Liver (tissue), 3 donors: ENCODE data around the gene SDHB.

ENCODE experiments used
- CTCF ChIP-seq: fragments of 150-350 bp; IDR thresholded peaks from 2 replicates; pipeline ENCODE4 v1.5.1; 2017; ENCODE audit warnings: improper control_type of control experiment, low read depth, low read length; ENCODE audit not compliant: missing input control
- EGR1 ChIP-seq, 2 donors: IDR thresholded peaks; 2 replicates each; pipeline ENCODE4 v1.6.1; 2016 to 2018; ENCODE audit warnings: antibody characterized with exemption in 2 of 2, low read depth in 2 of 2
- FOXA1 ChIP-seq: IDR thresholded peaks from 2 replicates; pipeline ENCODE4 v1.6.1; 2016; ENCODE audit warnings: antibody characterized with exemption
- GABPA ChIP-seq, 2 donors: IDR thresholded peaks in 1 of 2; conservative IDR thresholded peaks in 1 of 2; 2 replicates each; pipeline ENCODE4 v1.6.1; 2016; ENCODE audit warnings: antibody characterized with exemption in 2 of 2, mild to moderate bottlenecking in 1 of 2, moderate library complexity in 1 of 2
- HNF4A ChIP-seq, 2 donors: conservative IDR thresholded peaks; 2 replicates each; pipeline ENCODE4 v1.6.1; 2016; ENCODE audit warnings: antibody characterized with exemption in 2 of 2, mild to moderate bottlenecking in 2 of 2
- HNF4G ChIP-seq: IDR thresholded peaks from 2 replicates; pipeline ENCODE4 v1.6.1; 2016; ENCODE audit warnings: antibody characterized with exemption
- JUND ChIP-seq, 2 donors: IDR thresholded peaks; 2 replicates each; pipeline ENCODE4 v1.6.1; 2016; ENCODE audit warnings: antibody characterized with exemption in 2 of 2
- NR2F2 ChIP-seq: IDR thresholded peaks from 2 replicates; pipeline ENCODE4 v1.6.1; 2016; ENCODE audit warnings: antibody characterized with exemption
- RAD21 ChIP-seq, 2 donors: IDR thresholded peaks; 2 replicates each; pipeline ENCODE4 v1.6.1; 2016; ENCODE audit warnings: antibody characterized with exemption in 2 of 2, mild to moderate bottlenecking in 2 of 2
- TAF1 ChIP-seq: conservative IDR thresholded peaks from 2 replicates; pipeline ENCODE4 v1.6.1; 2016; ENCODE audit warnings: antibody characterized with exemption, mild to moderate bottlenecking
- YY1 ChIP-seq: IDR thresholded peaks from 2 replicates; pipeline ENCODE4 v1.6.1; 2016; ENCODE audit warnings: antibody characterized with exemption, mild to moderate bottlenecking
- TF ChIP-seq, protein P1 (sequence below): IDR thresholded peaks from 2 replicates; pipeline ENCODE4 v1.6.1; 2016; ENCODE audit warnings: antibody characterized with exemption, mild to moderate bottlenecking
- TF ChIP-seq, protein P2 (sequence below): IDR thresholded peaks from 2 replicates; pipeline ENCODE4 v1.6.1; 2016; ENCODE audit warnings: antibody characterized with exemption
- TF ChIP-seq, protein P3 (sequence below): IDR thresholded peaks from 2 replicates; pipeline ENCODE4 v1.6.1; 2016; ENCODE audit warnings: antibody characterized with exemption
- donor health status: healthy.
- donor health status: healthy.

DNA sequence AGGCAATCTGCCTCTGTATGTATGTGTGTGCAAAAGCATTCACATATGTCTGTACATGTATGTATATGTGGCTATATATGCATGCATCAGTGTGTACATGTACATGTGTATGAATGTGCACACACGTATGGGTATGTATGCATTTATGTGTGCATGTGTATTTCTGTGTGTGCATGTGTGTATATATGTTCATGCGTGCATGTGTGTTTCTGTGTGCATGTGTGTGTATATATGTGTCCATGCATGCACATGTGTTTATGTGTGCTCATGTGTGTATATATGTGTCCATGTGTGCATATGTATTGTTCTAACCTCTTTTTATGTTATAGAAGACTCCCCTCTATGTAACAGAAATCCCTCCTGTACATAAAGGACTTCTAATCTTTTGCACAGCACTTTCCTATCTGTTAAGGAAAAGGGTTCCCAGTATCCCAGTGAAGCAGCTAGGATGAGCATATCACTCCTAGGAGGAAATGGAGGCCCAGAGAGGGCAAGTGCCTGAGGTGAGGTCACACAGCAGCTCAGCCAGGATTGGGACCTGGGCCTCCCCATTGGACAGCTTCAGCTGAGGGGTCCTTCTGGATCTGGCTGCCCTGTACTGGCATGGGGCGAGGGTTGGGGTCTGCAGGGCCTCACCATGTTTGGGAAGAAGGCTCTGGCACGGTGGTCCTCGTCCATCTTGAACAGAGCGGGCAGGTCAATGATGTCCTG, 15.8 kb upstream of the SDHB start:
- TF ChIP-seq CTCF (no peak), TAF1 (no peak), RAD21 (IDR thresholded peaks at IDR 0.05) (no peak), NR2F2 (no peak), EGR1 (IDR thresholded peaks at IDR 0.05; ENCODE audit: low read depth in 2 of 2) (no peak), HNF4G (no peak), FOXA1 (no peak), GABPA (IDR thresholded peaks at IDR 0.05 in 1 of 2, conservative IDR thresholded peaks at IDR 0.05 in 1 of 2) (no peak), YY1 (no peak), JUND (IDR thresholded peaks at IDR 0.05) (no peak), HNF4A (conservative IDR thresholded peaks at IDR 0.05) (no peak)
- TF ChIP-seq, protein P1, sequence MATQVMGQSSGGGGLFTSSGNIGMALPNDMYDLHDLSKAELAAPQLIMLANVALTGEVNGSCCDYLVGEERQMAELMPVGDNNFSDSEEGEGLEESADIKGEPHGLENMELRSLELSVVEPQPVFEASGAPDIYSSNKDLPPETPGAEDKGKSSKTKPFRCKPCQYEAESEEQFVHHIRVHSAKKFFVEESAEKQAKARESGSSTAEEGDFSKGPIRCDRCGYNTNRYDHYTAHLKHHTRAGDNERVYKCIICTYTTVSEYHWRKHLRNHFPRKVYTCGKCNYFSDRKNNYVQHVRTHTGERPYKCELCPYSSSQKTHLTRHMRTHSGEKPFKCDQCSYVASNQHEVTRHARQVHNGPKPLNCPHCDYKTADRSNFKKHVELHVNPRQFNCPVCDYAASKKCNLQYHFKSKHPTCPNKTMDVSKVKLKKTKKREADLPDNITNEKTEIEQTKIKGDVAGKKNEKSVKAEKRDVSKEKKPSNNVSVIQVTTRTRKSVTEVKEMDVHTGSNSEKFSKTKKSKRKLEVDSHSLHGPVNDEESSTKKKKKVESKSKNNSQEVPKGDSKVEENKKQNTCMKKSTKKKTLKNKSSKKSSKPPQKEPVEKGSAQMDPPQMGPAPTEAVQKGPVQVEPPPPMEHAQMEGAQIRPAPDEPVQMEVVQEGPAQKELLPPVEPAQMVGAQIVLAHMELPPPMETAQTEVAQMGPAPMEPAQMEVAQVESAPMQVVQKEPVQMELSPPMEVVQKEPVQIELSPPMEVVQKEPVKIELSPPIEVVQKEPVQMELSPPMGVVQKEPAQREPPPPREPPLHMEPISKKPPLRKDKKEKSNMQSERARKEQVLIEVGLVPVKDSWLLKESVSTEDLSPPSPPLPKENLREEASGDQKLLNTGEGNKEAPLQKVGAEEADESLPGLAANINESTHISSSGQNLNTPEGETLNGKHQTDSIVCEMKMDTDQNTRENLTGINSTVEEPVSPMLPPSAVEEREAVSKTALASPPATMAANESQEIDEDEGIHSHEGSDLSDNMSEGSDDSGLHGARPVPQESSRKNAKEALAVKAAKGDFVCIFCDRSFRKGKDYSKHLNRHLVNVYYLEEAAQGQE = no peak
- TF ChIP-seq, protein P2, sequence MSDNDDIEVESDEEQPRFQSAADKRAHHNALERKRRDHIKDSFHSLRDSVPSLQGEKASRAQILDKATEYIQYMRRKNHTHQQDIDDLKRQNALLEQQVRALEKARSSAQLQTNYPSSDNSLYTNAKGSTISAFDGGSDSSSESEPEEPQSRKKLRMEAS = no peak
- TF ChIP-seq, protein P3, sequence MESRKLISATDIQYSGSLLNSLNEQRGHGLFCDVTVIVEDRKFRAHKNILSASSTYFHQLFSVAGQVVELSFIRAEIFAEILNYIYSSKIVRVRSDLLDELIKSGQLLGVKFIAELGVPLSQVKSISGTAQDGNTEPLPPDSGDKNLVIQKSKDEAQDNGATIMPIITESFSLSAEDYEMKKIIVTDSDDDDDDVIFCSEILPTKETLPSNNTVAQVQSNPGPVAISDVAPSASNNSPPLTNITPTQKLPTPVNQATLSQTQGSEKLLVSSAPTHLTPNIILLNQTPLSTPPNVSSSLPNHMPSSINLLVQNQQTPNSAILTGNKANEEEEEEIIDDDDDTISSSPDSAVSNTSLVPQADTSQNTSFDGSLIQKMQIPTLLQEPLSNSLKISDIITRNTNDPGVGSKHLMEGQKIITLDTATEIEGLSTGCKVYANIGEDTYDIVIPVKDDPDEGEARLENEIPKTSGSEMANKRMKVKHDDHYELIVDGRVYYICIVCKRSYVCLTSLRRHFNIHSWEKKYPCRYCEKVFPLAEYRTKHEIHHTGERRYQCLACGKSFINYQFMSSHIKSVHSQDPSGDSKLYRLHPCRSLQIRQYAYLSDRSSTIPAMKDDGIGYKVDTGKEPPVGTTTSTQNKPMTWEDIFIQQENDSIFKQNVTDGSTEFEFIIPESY = no peak
